Activated T-cell treated with anti-CD3 and anti-CD28 coated beads, Interleukin-2, amount 50 U/mL, for 4 hours (primary cell): ENCODE results near the gene UBAC2. TPM values are rescaled to one million over a fixed set of nuclear protein-coding genes. Genes with fewer than 3 reads are reported as not detected.

Experiments used
- ATAC-seq, 2 donors: fragments of 200-7000 bp; cut with Tn5 transposase; one replicate each; pipeline ENCODE4 v1.10.0; 2021
- DNase-seq: peaks from one replicate; pipeline ENCODE4 v3.0.0-alpha.2; 2020
- H3K27me3 Mint-ChIP-seq: one replicate; pipeline ENCODE4 v1.8.0; 2021; ENCODE audit warnings: low read depth, mixed read lengths
- H3K36me3 Mint-ChIP-seq: one replicate; pipeline ENCODE4 v1.8.0; 2022; ENCODE audit warnings: mixed read lengths; ENCODE audit not compliant: insufficient read depth
- H3K4me1 Mint-ChIP-seq: one replicate; pipeline ENCODE4 v1.8.0; 2021; ENCODE audit warnings: low read depth, mixed read lengths
- H3K4me3 Mint-ChIP-seq: one replicate; pipeline ENCODE4 v1.8.0; 2021; ENCODE audit warnings: mild to moderate bottlenecking, moderate library complexity, mixed read lengths
- H3K9me3 Mint-ChIP-seq: one replicate; pipeline ENCODE4 v1.8.0; 2021; ENCODE audit warnings: mixed read lengths
- total RNA-seq, 3 donors: library from RNA; stranded (reverse); gene quantifications; one replicate each; pipeline ENCODE4 v1.2.1, GENCODE V29; 2021

The UBAC2 gene
- total RNA-seq, 3 donors from 2014 or later: 48.5 to 50.4 (median 49.1) TPM

- DNase-seq (no peak), ATAC-seq (peak; percentile 21 to 44)
- Mint-ChIP-seq H3K36me3 (no peaks in the 10 kb centered on the region), H3K9me3 (no peaks in the 10 kb centered on the region), H3K27me3 (no peaks in the 10 kb centered on the region), H3K4me3 (no peak overlapping the region), H3K4me1 (peaks cover 73% of the 10 kb centered on the region)
Observed at GRCh38 chr13:99421758-99422585, 221.3 kb downstream of the UBAC2 start.

GRCh38 chr13:99422586-99423220 lies 222.0 kb downstream of the UBAC2 start:
- no peaks in the 10 kb centered on the region for H3K27me3 Mint-ChIP-seq
- ATAC-seq (no peak), DNase-seq (no peak)
- H3K36me3 Mint-ChIP-seq: no peaks in the 10 kb centered on the region
- H3K9me3 Mint-ChIP-seq: no peaks in the 10 kb centered on the region
- no peak overlapping the region for H3K4me3 Mint-ChIP-seq
- H3K4me1 Mint-ChIP-seq: peaks cover 70% of the 10 kb centered on the region

- Mint-ChIP-seq H3K4me1 (peaks cover 53% of the 10 kb centered on the region), H3K9me3 (no peaks in the 10 kb centered on the region), H3K4me3 (peak overlapping the region; percentile 59), H3K36me3 (no peaks in the 10 kb centered on the region), H3K27me3 (no peaks in the 10 kb centered on the region)
- ATAC-seq: peak; percentile 36 to 37
- DNase-seq: peak; percentile 62
Observed at GRCh38 chr13:99425485-99426341, 225.1 kb downstream of the UBAC2 start.

GRCh38 chr13:99426426-99426825 lies 225.8 kb downstream of the UBAC2 start:
- peaks cover 51% of the 10 kb centered on the region for H3K4me1 Mint-ChIP-seq
- ATAC-seq (no peak), DNase-seq (no peak)
- no peak overlapping the region for H3K4me3 Mint-ChIP-seq
- H3K9me3 Mint-ChIP-seq: no peaks in the 10 kb centered on the region
- H3K36me3 Mint-ChIP-seq: no peaks in the 10 kb centered on the region
- H3K27me3 Mint-ChIP-seq: no peaks in the 10 kb centered on the region

GRCh38 chr13:99429670-99430069 lies 229.0 kb downstream of the UBAC2 start:
- ATAC-seq: no peak

GRCh38 chr13:99431927-99432608 lies 231.4 kb downstream of the UBAC2 start:
- no peaks in the 10 kb centered on the region for H3K36me3 Mint-ChIP-seq
- H3K4me3 Mint-ChIP-seq: peak overlapping the region; percentile 66
- H3K4me1 Mint-ChIP-seq: peaks cover 65% of the 10 kb centered on the region
- DNase-seq: no peak
- H3K27me3 Mint-ChIP-seq: no peaks in the 10 kb centered on the region
- ATAC-seq: no peak
- no peaks in the 10 kb centered on the region for H3K9me3 Mint-ChIP-seq

More at GRCh38 chr13:99429670-99430069, 229.0 kb downstream of the UBAC2 start:
- Mint-ChIP-seq H3K9me3 (no peaks in the 10 kb centered on the region), H3K4me1 (peaks cover 62% of the 10 kb centered on the region), H3K4me3 (no peak overlapping the region), H3K36me3 (no peaks in the 10 kb centered on the region), H3K27me3 (no peaks in the 10 kb centered on the region)
- no peak for DNase-seq

GRCh38 chr13:99432609-99433542 lies 232.2 kb downstream of the UBAC2 start:
- H3K9me3 Mint-ChIP-seq: no peaks in the 10 kb centered on the region
- peak; percentile 51 to 56 for ATAC-seq
- H3K4me1 Mint-ChIP-seq: peaks cover 63% of the 10 kb centered on the region
- H3K27me3 Mint-ChIP-seq: no peaks in the 10 kb centered on the region
- DNase-seq: peak; percentile 82
- H3K4me3 Mint-ChIP-seq: peak overlapping the region; percentile 66
- H3K36me3 Mint-ChIP-seq: no peaks in the 10 kb centered on the region

GRCh38 chr13:99433543-99434075 lies 233.0 kb downstream of the UBAC2 start:
- Mint-ChIP-seq H3K27me3 (no peaks in the 10 kb centered on the region), H3K9me3 (no peaks in the 10 kb centered on the region), H3K4me1 (peaks cover 63% of the 10 kb centered on the region), H3K4me3 (peak overlapping the region; percentile 66), H3K36me3 (no peaks in the 10 kb centered on the region)
- DNase-seq (no peak), ATAC-seq (no peak)

- peak; percentile 84 for DNase-seq
Observed at GRCh38 chr13:99434258-99434788, 233.7 kb downstream of the UBAC2 start.

GRCh38 chr13:99435116-99435515 lies 234.5 kb downstream of the UBAC2 start:
- Mint-ChIP-seq H3K36me3 (no peaks in the 10 kb centered on the region), H3K27me3 (peaks cover 3% of the 10 kb centered on the region), H3K4me1 (peaks cover 61% of the 10 kb centered on the region), H3K9me3 (no peaks in the 10 kb centered on the region), H3K4me3 (no peak overlapping the region)
- DNase-seq: no peak
- no peak for ATAC-seq

More at GRCh38 chr13:99434258-99434788, 233.7 kb downstream of the UBAC2 start:
- Mint-ChIP-seq H3K36me3 (no peaks in the 10 kb centered on the region), H3K4me3 (peak overlapping the region; percentile 66), H3K9me3 (no peaks in the 10 kb centered on the region), H3K27me3 (no peaks in the 10 kb centered on the region), H3K4me1 (peaks cover 63% of the 10 kb centered on the region)
- ATAC-seq: peak; percentile 59 to 68

GRCh38 chr13:99435998-99436397 lies 235.3 kb downstream of the UBAC2 start:
- DNase-seq (no peak), ATAC-seq (no peak)
- Mint-ChIP-seq H3K9me3 (no peaks in the 10 kb centered on the region), H3K36me3 (no peaks in the 10 kb centered on the region), H3K27me3 (peaks cover 3% of the 10 kb centered on the region), H3K4me1 (peaks cover 60% of the 10 kb centered on the region), H3K4me3 (no peak overlapping the region)
